ENCODE results near the gene UBE3B.
"Not testable (repeated sequence)": the region's sequence is repeated elsewhere in the genome, so short reads cannot be mapped to it uniquely, and the experiment has no call there.

Gene UBE3B

DNA sequence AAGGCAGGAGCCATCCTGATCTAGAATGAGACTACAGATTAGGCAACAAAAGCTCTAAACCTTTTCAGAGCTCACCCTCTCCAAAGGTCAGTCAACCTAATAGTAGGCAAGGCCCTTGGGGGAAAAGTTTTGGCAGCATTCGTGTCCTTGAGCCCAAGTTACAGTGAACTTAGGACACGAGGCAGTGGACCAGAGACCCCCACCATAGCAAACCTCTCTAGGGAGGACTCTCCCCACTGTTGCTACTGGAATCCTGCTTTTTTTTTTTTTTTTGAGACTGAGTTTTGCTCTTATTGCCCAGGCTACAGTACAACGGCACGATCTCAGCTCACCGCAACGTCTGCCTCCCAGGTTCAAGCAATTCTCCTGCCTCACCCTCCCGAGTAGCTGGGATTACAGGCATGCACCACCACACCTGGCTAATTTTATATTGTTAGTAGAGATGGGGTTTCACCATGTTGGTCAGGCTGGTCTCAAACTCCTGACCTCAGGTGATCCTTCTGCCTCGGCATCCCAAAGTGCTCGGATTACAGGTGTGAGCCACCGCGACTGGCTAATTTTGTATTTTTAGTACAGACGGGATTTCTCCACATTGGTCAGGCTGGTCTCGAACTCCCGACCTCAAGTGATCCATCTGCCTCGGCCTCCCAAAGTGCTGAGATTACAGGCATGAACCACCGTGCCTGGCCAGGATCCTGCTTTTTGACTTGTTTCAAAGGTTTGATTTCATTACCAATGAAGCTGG, 3.7 kb upstream of the UBE3B start:
- not testable (repeated sequence) for DNase-seq (ENCODE audit: low read depth)

DNA sequence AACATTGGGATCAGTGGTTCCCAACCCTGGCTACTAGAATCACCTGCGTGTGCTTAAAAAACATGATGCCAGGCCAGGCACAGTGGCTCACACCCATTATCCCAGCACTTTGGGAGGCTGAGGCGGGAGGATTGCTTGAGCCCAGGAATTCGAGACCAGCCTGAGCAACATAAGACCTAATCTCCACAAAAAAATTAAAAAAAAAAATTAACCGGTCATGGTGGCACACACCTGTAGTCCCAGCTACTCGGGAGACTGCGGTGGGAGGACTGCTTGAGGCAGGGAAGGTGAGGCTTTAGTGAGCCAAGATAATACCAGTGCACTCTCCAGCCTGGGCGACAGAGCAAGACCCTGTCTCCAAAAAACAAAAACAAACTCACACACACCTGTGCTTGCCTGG, 2.3 kb upstream of the UBE3B start:
- no peak for DNase-seq (ENCODE audit: low read depth)

GRCh38 chr12:109475993-109476806, 1.2 kb upstream of the UBE3B start:
- DNase-seq (ENCODE audit: low read depth), result no peak

DNA sequence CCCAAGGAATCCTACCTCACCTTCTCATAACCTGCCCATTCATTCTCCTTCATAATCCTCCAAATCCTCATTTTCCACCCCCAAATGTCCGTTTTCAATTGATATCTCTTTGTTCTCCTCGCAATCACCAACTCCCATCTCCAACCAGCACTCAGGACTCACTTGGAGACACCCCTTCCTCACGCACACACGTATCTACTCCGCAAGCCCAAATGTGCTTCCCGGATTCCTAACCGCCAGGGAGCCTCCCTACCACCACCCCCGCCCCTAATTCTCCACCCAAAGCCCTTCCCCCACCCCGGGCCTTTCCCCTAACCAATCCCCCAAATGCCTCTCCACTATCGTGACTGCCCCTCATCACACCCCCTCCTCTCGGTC, 638 bp upstream of the UBE3B start:
- no peak for DNase-seq (ENCODE audit: low read depth)

DNA sequence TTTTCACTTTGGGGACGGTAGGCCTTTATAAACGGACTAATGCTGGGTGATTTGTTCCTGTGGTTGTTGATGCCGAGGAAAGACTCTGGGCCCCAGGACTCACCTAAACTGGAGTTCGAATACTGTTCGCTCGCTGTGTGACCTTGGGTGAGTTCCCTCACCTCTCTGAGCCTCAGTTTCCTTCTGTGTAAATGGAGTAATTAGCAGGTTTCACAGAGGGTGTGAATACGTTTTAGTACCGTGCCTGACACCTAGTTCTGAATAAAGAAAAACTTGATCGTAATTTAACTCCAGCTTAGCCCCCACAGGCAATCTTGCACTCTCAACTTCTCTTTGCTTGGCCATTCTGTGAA, 505 bp downstream of the UBE3B start:
- DNase-seq (ENCODE audit: low read depth), result no peak

- DNase-seq (ENCODE audit: low read depth), result no peak
Observed at GRCh38 chr12:109479761-109480160, 2.3 kb downstream of the UBE3B start.

DNA sequence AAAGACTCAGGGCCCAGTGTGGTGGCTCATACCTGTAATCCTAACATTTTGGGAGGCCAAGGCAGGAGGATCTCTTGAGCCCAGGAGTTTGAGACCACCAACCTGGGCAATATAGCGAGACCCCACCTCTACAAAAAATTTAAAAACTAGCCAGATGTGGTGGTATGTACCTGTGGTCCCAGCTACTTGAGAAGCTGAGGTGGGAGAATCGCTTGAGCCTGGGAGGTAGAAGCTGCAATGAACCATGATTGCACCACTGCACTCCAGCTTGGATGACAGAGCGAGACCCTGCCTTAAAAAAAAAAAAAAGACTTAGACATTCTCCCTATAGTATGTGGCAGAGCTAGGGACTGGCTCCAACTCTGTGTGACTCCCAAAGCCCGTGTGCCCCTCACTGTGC, 2.9 kb downstream of the UBE3B start:
- DNase-seq (ENCODE audit: low read depth), result no peak

- DNase-seq (ENCODE audit: low read depth), result no peak
Observed at GRCh38 chr12:109481863-109482262, 4.4 kb downstream of the UBE3B start.

GRCh38 chr12:109482491-109482890, 5.1 kb downstream of the UBE3B start:
- no peak for DNase-seq (ENCODE audit: low read depth)

DNA sequence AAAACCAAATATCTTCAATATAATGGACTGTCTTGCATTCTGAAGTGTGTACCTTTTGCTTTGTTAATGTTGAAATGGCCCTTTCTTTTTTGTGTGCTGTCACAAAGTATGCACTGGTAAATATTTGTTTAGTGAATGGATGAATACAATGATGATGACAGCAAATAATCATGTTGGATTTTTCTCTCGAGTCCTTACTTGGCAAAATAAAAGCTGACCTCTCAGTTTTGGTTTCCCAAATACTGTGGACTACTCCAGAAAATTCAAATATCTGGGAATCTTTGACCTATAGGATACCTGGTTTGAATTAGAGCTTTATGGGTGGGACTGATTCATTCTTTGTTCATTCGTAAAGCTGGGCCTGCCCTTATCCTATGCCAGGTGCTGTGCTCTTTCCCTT, 5.5 kb downstream of the UBE3B start:
- no peak for DNase-seq (ENCODE audit: low read depth)

DNA sequence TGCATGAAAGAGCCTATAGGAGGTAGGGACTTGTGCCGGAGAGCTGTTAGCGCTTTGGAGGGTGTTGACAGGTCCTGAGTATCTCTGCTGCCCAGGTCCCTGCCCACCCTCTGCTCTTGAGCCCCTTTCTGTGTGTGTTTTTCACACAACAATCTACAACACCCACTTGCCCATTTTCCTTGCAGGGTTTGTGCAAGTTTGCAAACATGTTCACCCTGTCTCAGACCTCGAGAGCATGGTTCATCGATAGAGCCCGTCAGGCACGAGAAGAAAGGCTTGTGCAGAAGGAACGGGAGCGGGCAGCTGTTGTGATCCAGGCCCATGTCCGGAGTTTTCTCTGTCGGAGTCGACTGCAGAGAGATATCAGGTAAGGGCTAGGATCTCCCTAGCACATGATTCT, 5.9 kb downstream of the UBE3B start:
- DNase-seq (ENCODE audit: low read depth), result no peak

DNA sequence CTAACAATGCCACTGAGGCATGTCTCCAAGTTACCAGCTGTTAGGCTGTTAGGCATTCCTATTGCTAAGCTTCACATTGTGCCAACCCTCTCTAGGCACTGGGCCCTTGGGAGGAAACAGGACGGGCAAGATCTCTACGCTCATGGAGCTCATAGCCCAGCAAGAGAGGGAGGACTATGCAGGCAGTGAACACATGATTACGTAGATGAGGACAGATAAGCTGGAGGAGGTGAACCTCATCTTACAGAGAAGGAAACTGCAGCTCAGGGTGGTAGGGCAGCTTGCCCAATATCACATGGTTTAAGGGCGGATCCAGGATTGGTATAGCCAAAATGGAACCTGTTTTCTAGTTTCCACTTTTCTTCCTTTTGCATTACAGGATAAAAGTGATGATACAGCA, 7.8 kb downstream of the UBE3B start:
- no peak for DNase-seq (ENCODE audit: low read depth)

- no peak for DNase-seq (ENCODE audit: low read depth)
Observed at GRCh38 chr12:109487181-109488050, 10.0 kb downstream of the UBE3B start.

DNA sequence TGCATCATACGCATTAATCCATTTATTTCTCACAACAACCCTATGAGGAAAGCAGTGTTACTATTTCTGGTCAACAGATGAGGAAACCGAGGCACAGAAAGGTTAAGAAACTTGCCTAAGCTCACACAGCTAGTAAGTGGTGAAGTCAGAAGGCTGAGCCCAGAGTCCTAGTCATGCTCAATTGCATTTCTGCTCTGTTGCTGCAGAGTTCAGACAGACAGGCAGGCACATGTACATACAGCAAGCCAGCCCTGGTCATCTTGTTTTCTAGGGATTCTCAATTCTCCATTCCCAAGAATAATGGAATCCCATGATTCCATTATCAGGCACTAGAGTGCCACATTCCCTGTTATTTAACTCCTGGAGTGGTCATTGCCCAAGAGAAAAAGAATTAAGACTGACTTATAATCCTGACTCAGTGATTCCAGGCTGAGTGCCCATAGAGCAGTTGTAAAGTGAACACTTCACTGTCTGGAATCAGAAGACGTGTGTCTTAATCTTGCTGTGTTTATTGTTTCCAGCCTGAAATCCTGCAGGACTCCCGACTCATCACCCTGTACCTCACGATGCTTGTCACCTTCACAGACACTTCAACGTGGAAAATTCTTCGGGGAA, 10.7 kb downstream of the UBE3B start:
- DNase-seq (ENCODE audit: low read depth), result no peak

GRCh38 chr12:109489016-109489954, 11.9 kb downstream of the UBE3B start:
- no peak for DNase-seq (ENCODE audit: low read depth)

- no peak for DNase-seq (ENCODE audit: low read depth)
Observed at GRCh38 chr12:109489955-109490565, 12.6 kb downstream of the UBE3B start.

DNA sequence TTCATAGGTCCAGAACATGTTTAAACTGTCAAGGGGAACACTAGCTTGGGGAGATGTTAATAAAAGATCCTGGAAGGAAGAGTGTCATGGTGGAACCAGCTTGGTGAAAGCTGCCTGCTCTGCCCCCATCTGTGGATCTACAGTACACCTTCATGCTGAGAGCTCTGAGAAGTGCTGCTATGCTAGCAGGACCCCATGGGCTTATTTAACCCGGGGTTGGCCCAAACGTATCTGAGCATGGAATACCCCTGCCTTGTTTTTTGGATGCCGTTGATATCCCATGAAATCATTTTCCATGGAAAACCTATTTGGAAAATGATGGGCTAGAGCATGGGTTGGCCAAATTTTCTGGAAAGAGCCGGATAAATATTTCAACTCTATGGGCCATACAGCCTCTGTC, 14.2 kb downstream of the UBE3B start:
- DNase-seq (ENCODE audit: low read depth), result no peak

DNA sequence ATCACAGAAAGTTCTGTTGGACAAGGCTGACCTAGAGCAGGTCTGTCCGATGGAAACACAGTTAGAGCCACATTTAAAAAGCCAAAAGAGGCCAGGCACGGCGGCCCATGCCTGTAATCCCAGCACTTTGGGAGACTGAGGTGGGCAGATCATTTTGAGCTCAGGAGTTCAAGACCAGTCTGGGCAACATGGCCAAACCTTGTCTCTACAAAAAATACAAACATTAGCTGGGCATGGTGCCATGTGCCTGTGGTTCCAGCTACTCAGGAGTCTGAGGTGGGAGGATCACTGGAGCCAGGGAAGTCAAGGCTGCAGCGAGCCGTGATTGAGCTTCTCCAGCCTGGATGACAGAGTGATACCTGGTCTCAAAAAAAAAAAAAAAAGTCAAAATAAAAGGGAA, 14.9 kb downstream of the UBE3B start:
- DNase-seq (ENCODE audit: low read depth), result no peak

DNA sequence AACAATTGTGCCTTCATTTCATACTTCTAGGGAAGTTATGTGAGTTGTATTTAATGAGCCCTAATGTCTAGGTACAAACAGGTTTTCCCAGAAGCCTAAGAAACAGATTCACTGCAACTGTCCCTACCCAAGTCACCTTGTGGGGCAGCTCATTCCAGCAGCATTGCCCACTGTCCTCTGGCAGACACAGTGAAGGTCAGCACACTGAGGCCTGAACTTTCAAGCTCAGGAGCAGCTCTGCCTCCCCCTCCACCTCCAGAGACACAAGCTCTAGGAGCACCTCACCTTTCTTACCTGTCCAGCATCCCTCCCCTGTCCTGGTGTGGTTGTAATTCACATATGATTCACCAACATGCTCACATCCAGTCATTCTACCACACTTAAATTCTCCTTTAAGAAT, 15.7 kb downstream of the UBE3B start:
- DNase-seq (ENCODE audit: low read depth), result no peak

GRCh38 chr12:109493938-109494337, 16.5 kb downstream of the UBE3B start:
- no peak for DNase-seq (ENCODE audit: low read depth)

Measured in activated T-cell treated with anti-CD3 and anti-CD28 coated beads for 1 hour (primary cell).